Liver (tissue), 9 donors: ENCODE results near the gene RAD51B. TPM values are rescaled to one million over a fixed set of nuclear protein-coding genes. Genes with fewer than 3 reads are reported as not detected.
A peak's percentile ranks its signal among the peaks of the same experiment; 100 is the strongest.

ENCODE experiments used
- DNase-seq: peaks from one replicate; pipeline ENCODE4 v3.0.0-alpha.2; 2017; ENCODE audit warnings: low spot score
- H3K27ac ChIP-seq, 2 donors: one replicate each; pipeline ENCODE4 v1.7.0; 2013; ENCODE audit warnings: inconsistent platforms in 2 of 2, low read length in 2 of 2, control low read depth in 1 of 2, low read depth in 1 of 2, mild to moderate bottlenecking in 1 of 2
- H3K27me3 ChIP-seq, 4 donors: one replicate each; pipeline versions ENCODE4 v1.6.1 to v1.7.0; 2013; ENCODE audit warnings: low read length in 3 of 4, inconsistent platforms in 1 of 4, mild to moderate bottlenecking in 1 of 4, moderate library complexity in 1 of 4; ENCODE audit not compliant: control insufficient read depth in 4 of 4, insufficient read depth in 4 of 4
- H3K36me3 ChIP-seq, 4 donors: one replicate each; pipeline versions ENCODE4 v1.6.1 to v1.7.0; 2013; ENCODE audit warnings: low read length in 3 of 4, mild to moderate bottlenecking in 3 of 4, low read depth in 1 of 4, moderate library complexity in 1 of 4; ENCODE audit not compliant: control insufficient read depth in 4 of 4, insufficient read depth in 3 of 4
- H3K4me1 ChIP-seq, 4 donors: one replicate each; pipeline versions ENCODE4 v1.6.1 to v1.7.0; 2013; ENCODE audit warnings: low read length in 3 of 4, mild to moderate bottlenecking in 3 of 4, moderate library complexity in 1 of 4; ENCODE audit not compliant: control insufficient read depth in 4 of 4, insufficient read depth in 4 of 4
- H3K4me3 ChIP-seq, 3 donors: one replicate each; pipeline versions ENCODE4 v1.6.1 to v1.7.0; 2013; ENCODE audit warnings: low read length in 3 of 3, control low read depth in 1 of 3, low read depth in 1 of 3, mild to moderate bottlenecking in 1 of 3
- H3K9ac ChIP-seq, 2 donors: one replicate each; pipeline ENCODE4 v1.7.0; 2013; ENCODE audit warnings: low read length in 2 of 2, mild to moderate bottlenecking in 2 of 2, moderate library complexity in 2 of 2, control low read depth in 1 of 2, low read depth in 1 of 2
- H3K9me3 ChIP-seq, 4 donors: one replicate each; pipeline versions ENCODE4 v1.6.1 to v1.7.0; 2013; ENCODE audit warnings: low read length in 3 of 4; ENCODE audit not compliant: control insufficient read depth in 4 of 4
- ATF3 ChIP-seq: IDR thresholded peaks from 2 replicates; pipeline ENCODE4 v1.6.1; 2016; ENCODE audit warnings: antibody characterized with exemption
- CTCF ChIP-seq: fragments of 150-350 bp; IDR thresholded peaks from 2 replicates; pipeline ENCODE4 v1.5.1; 2017; ENCODE audit warnings: improper control_type of control experiment, low read depth, low read length; ENCODE audit not compliant: missing input control
- FOXA2 ChIP-seq: IDR thresholded peaks from 2 replicates; pipeline ENCODE4 v1.6.1; 2016; ENCODE audit warnings: antibody characterized with exemption
- GABPA ChIP-seq, 2 donors: IDR thresholded peaks in 1 of 2; conservative IDR thresholded peaks in 1 of 2; 2 replicates each; pipeline ENCODE4 v1.6.1; 2016; ENCODE audit warnings: antibody characterized with exemption in 2 of 2, mild to moderate bottlenecking in 1 of 2, moderate library complexity in 1 of 2
- HNF4A ChIP-seq, 2 donors: conservative IDR thresholded peaks; 2 replicates each; pipeline ENCODE4 v1.6.1; 2016; ENCODE audit warnings: antibody characterized with exemption in 2 of 2, mild to moderate bottlenecking in 2 of 2
- HNF4G ChIP-seq: IDR thresholded peaks from 2 replicates; pipeline ENCODE4 v1.6.1; 2016; ENCODE audit warnings: antibody characterized with exemption
- JUND ChIP-seq, 2 donors: IDR thresholded peaks; 2 replicates each; pipeline ENCODE4 v1.6.1; 2016; ENCODE audit warnings: antibody characterized with exemption in 2 of 2
- MAX ChIP-seq: IDR thresholded peaks from 2 replicates; pipeline ENCODE4 v1.6.1; 2016; ENCODE audit warnings: antibody characterized with exemption
- NR2F2 ChIP-seq: IDR thresholded peaks from 2 replicates; pipeline ENCODE4 v1.6.1; 2016; ENCODE audit warnings: antibody characterized with exemption
- RAD21 ChIP-seq, 2 donors: IDR thresholded peaks; 2 replicates each; pipeline ENCODE4 v1.6.1; 2016; ENCODE audit warnings: antibody characterized with exemption in 2 of 2, mild to moderate bottlenecking in 2 of 2
- REST ChIP-seq: IDR thresholded peaks from 2 replicates; pipeline ENCODE4 v1.6.1; 2016; ENCODE audit warnings: antibody characterized with exemption, mild to moderate bottlenecking
- RXRA ChIP-seq, 2 donors: IDR thresholded peaks; 2 replicates each; pipeline ENCODE4 v1.6.1; 2017 to 2018; ENCODE audit warnings: antibody characterized with exemption in 2 of 2, mild to moderate bottlenecking in 1 of 2
- SP1 ChIP-seq: IDR thresholded peaks from 2 replicates; pipeline ENCODE4 v1.6.1; 2018; ENCODE audit warnings: antibody characterized with exemption, mild to moderate bottlenecking
- TAF1 ChIP-seq: conservative IDR thresholded peaks from 2 replicates; pipeline ENCODE4 v1.6.1; 2016; ENCODE audit warnings: antibody characterized with exemption, mild to moderate bottlenecking
- YY1 ChIP-seq: IDR thresholded peaks from 2 replicates; pipeline ENCODE4 v1.6.1; 2016; ENCODE audit warnings: antibody characterized with exemption, mild to moderate bottlenecking
- ZBTB33 ChIP-seq: IDR thresholded peaks from 2 replicates; pipeline ENCODE4 v1.6.1; 2016; ENCODE audit warnings: antibody characterized with exemption
- WGBS: extraction: QIAGEN DNeasy Blood & Tissue Kit; methylation state at CpG from one replicate; pipeline ENCODE4 v1.1.7; 2013; 5-methylcytosine and 5-hydroxymethylcytosine counted together
- polyA plus RNA-seq, 2 donors: library from polyadenylated mRNA; stranded (reverse) in 1 of 2; unstranded in 1 of 2; fragments of 200-250 nt in 1 of 2; fragments of >200 nt in 1 of 2; fragmentation: Nextera tagmentation in 1 of 2; extraction: Ambion mirVana in 1 of 2; gene quantifications; one replicate each; pipeline versions ENCODE4 v1.2.1 to v1.2.3, GENCODE V29; 2013 to 2015
- total RNA-seq, 2 donors: library from RNA; depleted of rRNA; stranded (reverse); fragments of >200 nt; gene quantifications; one replicate each; pipeline ENCODE4 v1.2.3, GENCODE V29; 2014
- donor health status: healthy.
- donor health status: healthy.
- donor health status: healthy.
- donor health status: healthy.
- donor health status: healthy.

The RAD51B gene
- total and polyA plus RNA-seq, 4 donors, result 0.81 to 12.9 (median 2.4) TPM

- TF ChIP-seq ZBTB33 (no peak), YY1 (no peak)
These were observed 113.7 kb downstream of the RAD51B start (continued) for GRCh38 chr14:67933266-67933665.

- peak overlapping the region in 1 of 2 donors; percentile 40 for H3K9ac ChIP-seq
- no peak overlapping the region for H3K4me3 ChIP-seq
- no peaks in the 10 kb centered on the region for H3K36me3 ChIP-seq
- no peak for DNase-seq
- H3K27ac ChIP-seq, result no peak overlapping the region
- 76% methylated on average over 1 of the region's 1 CpG for WGBS
- TF ChIP-seq HNF4A (conservative IDR thresholded peaks at IDR 0.05) (peak; percentile 21 to 58), CTCF (peak; percentile 75), GABPA (IDR thresholded peaks at IDR 0.05 in 1 of 2, conservative IDR thresholded peaks at IDR 0.05 in 1 of 2) (no peak), TAF1 (no peak), NR2F2 (peak; percentile 28), SP1 (peak; percentile 17), RAD21 (IDR thresholded peaks at IDR 0.05) (peak; percentile 93 to 95), JUND (IDR thresholded peaks at IDR 0.05) (peak; percentile 49 to 62), YY1 (peak; percentile 25), ATF3 (no peak), RXRA (IDR thresholded peaks at IDR 0.05) (peak in 1 of 2 donors; percentile 39)
- no peaks in the 10 kb centered on the region for H3K27me3 ChIP-seq
- peaks cover 0 to 3% (median 3%) of the 10 kb centered on the region in 4 donors for H3K9me3 ChIP-seq
- H3K4me1 ChIP-seq, result peaks cover 0 to 7% (median 4%) of the 10 kb centered on the region in 4 donors
These were observed 114.5 kb downstream of the RAD51B start for GRCh38 chr14:67934087-67934486.

GRCh38 chr14:67934862-67935261 is 115.3 kb downstream of the RAD51B start:
- H3K9ac ChIP-seq, result no peak overlapping the region
- WGBS, result 99% methylated on average over 1 of the region's 1 CpG
- no peaks in the 10 kb centered on the region for H3K36me3 ChIP-seq
- H3K4me3 ChIP-seq, result no peak overlapping the region
- H3K27me3 ChIP-seq, result no peaks in the 10 kb centered on the region
- DNase-seq, result no peak
- H3K27ac ChIP-seq, result no peak overlapping the region
- H3K9me3 ChIP-seq, result peaks cover 0 to 3% (median 3%) of the 10 kb centered on the region in 4 donors
- peaks cover 0 to 7% (median 4%) of the 10 kb centered on the region in 4 donors for H3K4me1 ChIP-seq
- TF ChIP-seq SP1 (no peak), REST (no peak), RAD21 (IDR thresholded peaks at IDR 0.05) (no peak), FOXA2 (no peak), CTCF (no peak), MAX (no peak), TAF1 (no peak), NR2F2 (no peak), ZBTB33 (no peak), RXRA (IDR thresholded peaks at IDR 0.05) (no peak), JUND (IDR thresholded peaks at IDR 0.05) (no peak), HNF4G (no peak), GABPA (IDR thresholded peaks at IDR 0.05 in 1 of 2, conservative IDR thresholded peaks at IDR 0.05 in 1 of 2) (no peak), YY1 (no peak), HNF4A (conservative IDR thresholded peaks at IDR 0.05) (no peak), ATF3 (no peak)
